ENCODE data around the gene SYNGR3. TPM values are rescaled to one million over a fixed set of nuclear protein-coding genes. Genes with fewer than 3 reads are reported as not detected.

SYNGR3 gene
- total and polyA plus RNA-seq, 2 of the 13 experiments (the other 11 are each of a cell fraction or from before 2014, with no cell fraction given), result 0.97 to 5.7 TPM

DNA sequence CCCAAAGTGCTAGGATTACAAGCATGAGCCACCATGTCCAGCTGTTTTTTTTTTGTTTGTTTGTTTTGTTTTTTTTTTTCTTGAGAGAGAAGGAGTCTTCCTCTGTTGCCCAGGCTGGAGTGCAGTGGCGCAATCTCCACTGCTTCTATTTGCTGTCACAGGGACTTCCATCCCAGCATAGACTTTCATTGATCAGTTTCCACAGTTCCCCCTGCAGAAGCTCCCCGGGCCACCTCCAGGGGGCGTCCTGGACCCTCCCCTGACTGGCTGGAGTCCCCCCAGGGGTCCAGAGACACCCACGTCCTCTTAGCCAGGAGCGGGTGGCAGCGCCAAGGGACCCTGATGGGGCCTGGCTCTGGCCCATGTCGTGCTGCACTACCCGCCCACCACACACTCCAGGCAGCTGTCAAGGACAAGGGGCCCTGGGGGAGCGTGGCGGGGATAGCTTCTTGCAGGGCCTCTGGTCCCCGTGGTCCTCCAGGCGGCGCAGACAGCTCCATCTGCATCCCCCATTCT is 26.7 kb downstream of the SYNGR3 start (continued):
- TF ChIP-seq, protein P1, sequence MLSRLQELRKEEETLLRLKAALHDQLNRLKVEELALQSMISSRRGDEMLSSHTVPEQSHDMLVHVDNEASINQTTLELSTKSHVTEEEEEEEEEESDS (CRISPR knock-in tag; IDR thresholded peaks at IDR 0.05; ENCODE audit: borderline replicate concordance), result no peak
- peak; percentile 37 for TF ChIP-seq FOXA3 (CRISPR knock-in tag; IDR thresholded peaks at IDR 0.05)
- peak; percentile 26; the same call in 1 of the 2 replicates for TF ChIP-seq FOXK1 (CRISPR knock-in tag; IDR thresholded peaks at IDR 0.05; ENCODE audit: borderline replicate concordance, low read depth)
- TF ChIP-seq, protein P2, sequence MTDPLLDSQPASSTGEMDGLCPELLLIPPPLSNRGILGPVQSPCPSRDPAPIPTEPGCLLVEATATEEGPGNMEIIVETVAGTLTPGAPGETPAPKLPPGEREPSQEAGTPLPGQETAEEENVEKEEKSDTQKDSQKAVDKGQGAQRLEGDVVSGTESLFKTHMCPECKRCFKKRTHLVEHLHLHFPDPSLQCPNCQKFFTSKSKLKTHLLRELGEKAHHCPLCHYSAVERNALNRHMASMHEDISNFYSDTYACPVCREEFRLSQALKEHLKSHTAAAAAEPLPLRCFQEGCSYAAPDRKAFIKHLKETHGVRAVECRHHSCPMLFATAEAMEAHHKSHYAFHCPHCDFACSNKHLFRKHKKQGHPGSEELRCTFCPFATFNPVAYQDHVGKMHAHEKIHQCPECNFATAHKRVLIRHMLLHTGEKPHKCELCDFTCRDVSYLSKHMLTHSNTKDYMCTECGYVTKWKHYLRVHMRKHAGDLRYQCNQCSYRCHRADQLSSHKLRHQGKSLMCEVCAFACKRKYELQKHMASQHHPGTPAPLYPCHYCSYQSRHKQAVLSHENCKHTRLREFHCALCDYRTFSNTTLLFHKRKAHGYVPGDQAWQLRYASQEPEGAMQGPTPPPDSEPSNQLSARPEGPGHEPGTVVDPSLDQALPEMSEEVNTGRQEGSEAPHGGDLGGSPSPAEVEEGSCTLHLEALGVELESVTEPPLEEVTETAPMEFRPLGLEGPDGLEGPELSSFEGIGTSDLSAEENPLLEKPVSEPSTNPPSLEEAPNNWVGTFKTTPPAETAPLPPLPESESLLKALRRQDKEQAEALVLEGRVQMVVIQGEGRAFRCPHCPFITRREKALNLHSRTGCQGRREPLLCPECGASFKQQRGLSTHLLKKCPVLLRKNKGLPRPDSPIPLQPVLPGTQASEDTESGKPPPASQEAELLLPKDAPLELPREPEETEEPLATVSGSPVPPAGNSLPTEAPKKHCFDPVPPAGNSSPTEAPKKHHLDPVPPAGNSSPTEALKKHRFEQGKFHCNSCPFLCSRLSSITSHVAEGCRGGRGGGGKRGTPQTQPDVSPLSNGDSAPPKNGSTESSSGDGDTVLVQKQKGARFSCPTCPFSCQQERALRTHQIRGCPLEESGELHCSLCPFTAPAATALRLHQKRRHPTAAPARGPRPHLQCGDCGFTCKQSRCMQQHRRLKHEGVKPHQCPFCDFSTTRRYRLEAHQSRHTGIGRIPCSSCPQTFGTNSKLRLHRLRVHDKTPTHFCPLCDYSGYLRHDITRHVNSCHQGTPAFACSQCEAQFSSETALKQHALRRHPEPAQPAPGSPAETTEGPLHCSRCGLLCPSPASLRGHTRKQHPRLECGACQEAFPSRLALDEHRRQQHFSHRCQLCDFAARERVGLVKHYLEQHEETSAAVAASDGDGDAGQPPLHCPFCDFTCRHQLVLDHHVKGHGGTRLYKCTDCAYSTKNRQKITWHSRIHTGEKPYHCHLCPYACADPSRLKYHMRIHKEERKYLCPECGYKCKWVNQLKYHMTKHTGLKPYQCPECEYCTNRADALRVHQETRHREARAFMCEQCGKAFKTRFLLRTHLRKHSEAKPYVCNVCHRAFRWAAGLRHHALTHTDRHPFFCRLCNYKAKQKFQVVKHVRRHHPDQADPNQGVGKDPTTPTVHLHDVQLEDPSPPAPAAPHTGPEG (CRISPR knock-in tag; IDR thresholded peaks at IDR 0.05), result no peak
- TF ChIP-seq, protein P3, sequence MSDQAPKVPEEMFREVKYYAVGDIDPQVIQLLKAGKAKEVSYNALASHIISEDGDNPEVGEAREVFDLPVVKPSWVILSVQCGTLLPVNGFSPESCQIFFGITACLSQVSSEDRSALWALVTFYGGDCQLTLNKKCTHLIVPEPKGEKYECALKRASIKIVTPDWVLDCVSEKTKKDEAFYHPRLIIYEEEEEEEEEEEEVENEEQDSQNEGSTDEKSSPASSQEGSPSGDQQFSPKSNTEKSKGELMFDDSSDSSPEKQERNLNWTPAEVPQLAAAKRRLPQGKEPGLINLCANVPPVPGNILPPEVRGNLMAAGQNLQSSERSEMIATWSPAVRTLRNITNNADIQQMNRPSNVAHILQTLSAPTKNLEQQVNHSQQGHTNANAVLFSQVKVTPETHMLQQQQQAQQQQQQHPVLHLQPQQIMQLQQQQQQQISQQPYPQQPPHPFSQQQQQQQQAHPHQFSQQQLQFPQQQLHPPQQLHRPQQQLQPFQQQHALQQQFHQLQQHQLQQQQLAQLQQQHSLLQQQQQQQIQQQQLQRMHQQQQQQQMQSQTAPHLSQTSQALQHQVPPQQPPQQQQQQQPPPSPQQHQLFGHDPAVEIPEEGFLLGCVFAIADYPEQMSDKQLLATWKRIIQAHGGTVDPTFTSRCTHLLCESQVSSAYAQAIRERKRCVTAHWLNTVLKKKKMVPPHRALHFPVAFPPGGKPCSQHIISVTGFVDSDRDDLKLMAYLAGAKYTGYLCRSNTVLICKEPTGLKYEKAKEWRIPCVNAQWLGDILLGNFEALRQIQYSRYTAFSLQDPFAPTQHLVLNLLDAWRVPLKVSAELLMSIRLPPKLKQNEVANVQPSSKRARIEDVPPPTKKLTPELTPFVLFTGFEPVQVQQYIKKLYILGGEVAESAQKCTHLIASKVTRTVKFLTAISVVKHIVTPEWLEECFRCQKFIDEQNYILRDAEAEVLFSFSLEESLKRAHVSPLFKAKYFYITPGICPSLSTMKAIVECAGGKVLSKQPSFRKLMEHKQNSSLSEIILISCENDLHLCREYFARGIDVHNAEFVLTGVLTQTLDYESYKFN (CRISPR knock-in tag; conservative IDR thresholded peaks at IDR 0.05), result peak; percentile 29
- TF ChIP-seq NR1H2 (CRISPR knock-in tag; IDR thresholded peaks at IDR 0.05; ENCODE audit: borderline replicate concordance, low read depth), result no peak
- peak; percentile 75 for TF ChIP-seq CEBPB (IDR thresholded peaks at IDR 0.05; ENCODE audit: borderline replicate concordance, low read depth, low read length)
- TF ChIP-seq, protein P4, sequence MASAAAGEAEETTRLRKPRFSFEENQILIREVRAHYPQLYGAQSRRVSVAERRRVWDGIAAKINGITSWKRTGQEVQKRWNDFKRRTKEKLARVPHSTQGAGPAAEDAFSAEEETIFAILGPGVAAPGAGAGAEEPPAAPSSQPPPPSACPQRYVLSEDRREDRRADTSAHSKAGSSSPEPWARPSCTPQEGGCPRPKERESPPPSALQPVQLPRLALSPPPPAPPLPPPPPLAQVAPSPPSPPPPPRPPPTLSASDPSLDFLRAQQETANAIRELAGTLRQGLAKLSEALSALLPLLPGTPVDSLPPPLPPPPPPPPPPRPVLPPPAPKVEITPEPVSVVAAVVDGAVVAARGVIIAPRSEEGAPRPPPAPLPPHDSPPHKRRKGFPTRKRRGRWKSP (CRISPR knock-in tag; IDR thresholded peaks at IDR 0.05), result no peak
- TF ChIP-seq, protein P5, sequence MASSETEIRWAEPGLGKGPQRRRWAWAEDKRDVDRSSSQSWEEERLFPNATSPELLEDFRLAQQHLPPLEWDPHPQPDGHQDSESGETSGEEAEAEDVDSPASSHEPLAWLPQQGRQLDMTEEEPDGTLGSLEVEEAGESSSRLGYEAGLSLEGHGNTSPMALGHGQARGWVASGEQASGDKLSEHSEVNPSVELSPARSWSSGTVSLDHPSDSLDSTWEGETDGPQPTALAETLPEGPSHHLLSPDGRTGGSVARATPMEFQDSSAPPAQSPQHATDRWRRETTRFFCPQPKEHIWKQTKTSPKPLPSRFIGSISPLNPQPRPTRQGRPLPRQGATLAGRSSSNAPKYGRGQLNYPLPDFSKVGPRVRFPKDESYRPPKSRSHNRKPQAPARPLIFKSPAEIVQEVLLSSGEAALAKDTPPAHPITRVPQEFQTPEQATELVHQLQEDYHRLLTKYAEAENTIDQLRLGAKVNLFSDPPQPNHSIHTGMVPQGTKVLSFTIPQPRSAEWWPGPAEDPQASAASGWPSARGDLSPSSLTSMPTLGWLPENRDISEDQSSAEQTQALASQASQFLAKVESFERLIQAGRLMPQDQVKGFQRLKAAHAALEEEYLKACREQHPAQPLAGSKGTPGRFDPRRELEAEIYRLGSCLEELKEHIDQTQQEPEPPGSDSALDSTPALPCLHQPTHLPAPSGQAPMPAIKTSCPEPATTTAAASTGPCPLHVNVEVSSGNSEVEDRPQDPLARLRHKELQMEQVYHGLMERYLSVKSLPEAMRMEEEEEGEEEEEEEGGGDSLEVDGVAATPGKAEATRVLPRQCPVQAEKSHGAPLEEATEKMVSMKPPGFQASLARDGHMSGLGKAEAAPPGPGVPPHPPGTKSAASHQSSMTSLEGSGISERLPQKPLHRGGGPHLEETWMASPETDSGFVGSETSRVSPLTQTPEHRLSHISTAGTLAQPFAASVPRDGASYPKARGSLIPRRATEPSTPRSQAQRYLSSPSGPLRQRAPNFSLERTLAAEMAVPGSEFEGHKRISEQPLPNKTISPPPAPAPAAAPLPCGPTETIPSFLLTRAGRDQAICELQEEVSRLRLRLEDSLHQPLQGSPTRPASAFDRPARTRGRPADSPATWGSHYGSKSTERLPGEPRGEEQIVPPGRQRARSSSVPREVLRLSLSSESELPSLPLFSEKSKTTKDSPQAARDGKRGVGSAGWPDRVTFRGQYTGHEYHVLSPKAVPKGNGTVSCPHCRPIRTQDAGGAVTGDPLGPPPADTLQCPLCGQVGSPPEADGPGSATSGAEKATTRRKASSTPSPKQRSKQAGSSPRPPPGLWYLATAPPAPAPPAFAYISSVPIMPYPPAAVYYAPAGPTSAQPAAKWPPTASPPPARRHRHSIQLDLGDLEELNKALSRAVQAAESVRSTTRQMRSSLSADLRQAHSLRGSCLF (CRISPR knock-in tag; IDR thresholded peaks at IDR 0.05; ENCODE audit: borderline replicate concordance), result no peak
- no peak for TF ChIP-seq ZNF30 (CRISPR knock-in tag; IDR thresholded peaks at IDR 0.05)

Measured in HepG2 (cell line).